ENCODE measurements around the gene STK31.
"Not testable (repeated sequence)": the region's sequence is repeated elsewhere in the genome, so short reads cannot be mapped to it uniquely, and the experiment has no call there.

STK31 gene

DNA sequence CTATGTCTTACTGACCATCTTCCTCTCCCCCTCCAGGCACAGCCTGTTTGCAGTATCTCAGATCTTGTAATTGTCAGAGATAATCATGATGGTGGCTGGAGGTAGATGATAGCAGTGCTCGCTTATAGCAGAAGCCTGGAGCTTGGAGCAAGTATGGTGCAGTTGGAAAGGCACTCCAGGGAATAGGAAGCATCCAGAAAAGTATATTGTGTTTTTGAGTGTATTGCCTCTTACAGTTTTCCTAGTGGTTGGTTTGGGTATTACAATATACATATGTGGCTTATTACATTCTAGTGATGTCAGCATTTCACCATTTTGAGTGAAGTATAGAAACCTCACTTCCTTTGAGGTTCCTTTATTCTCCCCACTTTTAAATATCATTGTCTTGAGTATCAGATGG, 101.5 kb downstream of the STK31 start:
- DNase-seq: no peak

DNA sequence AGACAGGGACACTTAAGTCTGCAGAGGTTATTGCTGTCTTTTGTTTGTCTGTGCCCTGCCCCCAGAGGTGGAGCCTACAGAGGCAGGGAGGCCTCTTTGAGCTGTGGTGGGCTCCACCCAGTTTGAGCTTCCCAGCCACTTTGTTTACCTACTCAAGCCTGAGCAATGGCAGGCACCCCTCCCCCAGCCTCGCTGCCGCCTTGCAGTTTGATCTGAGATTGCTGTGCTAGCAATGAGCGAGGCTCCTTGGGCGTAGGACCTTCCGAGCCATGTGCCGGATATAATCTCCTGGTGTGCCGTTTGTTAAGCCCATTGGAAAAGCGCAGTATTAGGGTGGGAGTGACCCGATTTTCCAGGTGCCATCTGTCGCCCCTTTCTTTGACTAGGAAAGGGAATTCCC, 118.1 kb downstream of the STK31 start:
- not testable (repeated sequence) for DNase-seq

DNA sequence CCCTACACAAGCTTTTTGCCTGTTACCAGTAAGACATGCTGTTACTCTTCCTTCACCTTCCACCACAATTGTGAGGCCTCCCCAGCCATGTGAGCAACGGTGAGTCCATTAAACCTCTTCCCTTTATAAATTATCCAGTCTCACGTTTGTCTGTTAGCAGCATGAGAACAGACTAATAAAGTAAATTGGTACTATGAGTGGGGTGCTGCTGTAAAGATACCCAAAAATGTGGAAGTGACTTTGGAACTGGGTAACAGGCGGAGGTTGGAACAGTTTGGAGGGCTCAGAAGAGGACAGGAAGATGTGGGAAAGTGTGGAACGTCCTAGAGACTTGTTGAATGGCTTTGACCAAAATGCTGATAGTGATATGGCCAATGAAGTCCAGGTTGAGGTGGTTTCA, 122.7 kb downstream of the STK31 start:
- DNase-seq: not testable (repeated sequence)

GRCh38 chr7:23833405-23833804, 123.4 kb downstream of the STK31 start:
- DNase-seq: no peak

GRCh38 chr7:23844837-23845236, 134.8 kb downstream of the STK31 start:
- not testable (repeated sequence) for DNase-seq

- DNase-seq: no peak
These were observed 142.1 kb downstream of the STK31 start for GRCh38 chr7:23852135-23852534.

DNA sequence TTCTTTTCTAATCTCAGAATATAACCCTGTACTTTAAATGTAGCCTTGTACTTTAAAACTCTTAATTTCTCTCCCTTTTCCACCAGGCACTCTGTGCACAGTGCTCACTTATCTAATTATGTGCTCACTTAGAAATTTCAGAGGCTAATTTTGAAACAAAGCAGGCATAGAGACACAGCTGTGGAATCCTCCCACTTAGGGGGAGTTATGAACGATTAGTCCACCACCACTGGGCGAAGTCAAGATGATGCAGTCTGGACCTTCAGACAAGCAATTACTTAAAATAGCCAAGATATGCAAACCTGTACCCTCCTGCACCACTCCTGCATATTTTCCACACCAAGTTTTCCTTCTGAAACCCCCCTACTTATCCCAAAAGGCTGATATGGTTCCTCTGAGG, 143.0 kb downstream of the STK31 start:
- DNase-seq: no peak

GRCh38 chr7:23863209-23863787, 153.3 kb downstream of the STK31 start:
- peak; percentile 34 for DNase-seq

GRCh38 chr7:23864973-23865372, 155.0 kb downstream of the STK31 start:
- no peak for DNase-seq

DNA sequence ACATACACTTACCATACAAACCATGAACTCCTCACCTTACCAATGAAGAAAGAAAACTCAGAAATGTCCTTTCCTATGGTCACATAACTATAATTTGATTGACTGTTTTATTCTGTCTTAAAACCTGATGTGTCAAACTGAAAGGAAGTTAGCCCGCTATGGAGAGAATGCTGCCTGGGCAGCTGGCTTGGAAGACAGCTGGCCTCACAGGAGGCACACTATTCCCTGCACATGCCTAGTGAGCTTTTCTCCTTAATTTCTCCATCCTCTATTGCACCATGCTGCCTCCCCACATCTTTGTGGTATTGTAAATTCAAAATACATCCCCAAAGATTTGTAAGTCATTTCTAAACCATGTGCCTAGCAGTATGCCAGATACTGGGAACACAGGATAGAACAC, 163.3 kb downstream of the STK31 start:
- DNase-seq: no peak

DNA sequence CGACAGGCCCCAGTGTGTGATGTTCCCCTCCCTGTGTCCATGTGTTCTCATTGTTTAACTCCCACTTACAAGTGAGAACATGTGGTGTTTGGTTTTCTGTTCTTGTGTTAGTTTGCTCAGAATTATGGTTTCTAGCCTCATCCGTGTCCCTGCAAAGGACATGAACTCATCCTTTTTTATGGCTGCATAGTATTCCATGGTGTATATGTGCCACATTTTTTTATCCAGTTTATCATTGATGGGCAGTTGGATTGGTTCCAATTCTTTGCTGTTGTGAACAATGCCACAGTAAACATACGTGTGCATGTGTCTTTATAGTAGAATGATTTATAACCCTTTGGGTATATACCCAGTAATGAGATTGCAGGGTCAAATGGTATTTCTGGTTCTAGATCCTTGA, 166.5 kb downstream of the STK31 start:
- DNase-seq: not testable (repeated sequence)
